Stimulated activated CD8-positive, alpha-beta memory T cell treated with anti-CD3 and anti-CD28 coated beads, Interleukin-12 subunit alpha, Interleukin-12 subunit beta, amount 100 ng/mL, for 4 hours (primary cell): ENCODE results near the gene NBEA.
"Not testable (repeated sequence)": the region's sequence is repeated elsewhere in the genome, so short reads cannot be mapped to it uniquely, and the experiment has no call there.

Experiments
- DNase-seq: peaks from one replicate; pipeline ENCODE4 v3.0.0-alpha.2; 2020; ENCODE audit warnings: low read depth

The NBEA gene

DNA sequence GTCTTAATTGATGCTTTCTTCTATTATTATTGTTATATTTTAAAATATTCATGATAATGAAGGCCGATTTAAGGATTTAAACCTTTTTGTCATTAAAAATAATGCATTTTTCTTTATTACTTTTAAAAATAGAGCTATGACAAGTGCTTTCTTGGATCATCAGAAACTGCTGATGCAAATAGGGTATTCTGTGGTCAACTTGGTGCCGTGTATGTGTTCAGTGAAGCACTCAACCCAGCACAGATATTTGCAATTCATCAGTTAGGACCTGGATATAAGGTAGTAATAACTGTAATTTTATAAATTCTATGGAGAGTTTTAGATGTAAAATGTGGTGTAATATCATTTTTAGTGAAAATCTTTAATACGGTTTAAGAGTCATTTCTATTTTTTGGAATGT, 116.5 kb downstream of the NBEA start:
- DNase-seq: not testable (repeated sequence)

DNA sequence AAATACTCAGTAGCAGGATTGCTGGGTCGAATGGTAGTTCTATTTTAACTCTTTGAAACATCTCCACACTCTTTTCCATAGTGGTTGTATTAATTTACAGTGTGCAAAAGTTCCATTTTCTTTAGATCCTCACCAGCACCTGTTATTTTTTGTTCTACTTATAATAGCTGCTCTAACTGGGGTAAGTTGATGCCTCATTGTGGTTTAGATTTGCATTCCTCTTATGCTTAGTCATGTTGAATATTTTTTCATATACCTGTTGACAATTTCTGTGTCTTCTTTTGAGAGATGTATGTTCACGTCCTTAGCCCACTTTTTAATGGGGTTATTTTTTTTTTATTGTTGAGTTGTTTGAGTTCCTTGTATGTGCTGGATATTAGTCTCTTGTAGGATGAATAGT, 144.6 kb downstream of the NBEA start:
- DNase-seq: no peak

DNA sequence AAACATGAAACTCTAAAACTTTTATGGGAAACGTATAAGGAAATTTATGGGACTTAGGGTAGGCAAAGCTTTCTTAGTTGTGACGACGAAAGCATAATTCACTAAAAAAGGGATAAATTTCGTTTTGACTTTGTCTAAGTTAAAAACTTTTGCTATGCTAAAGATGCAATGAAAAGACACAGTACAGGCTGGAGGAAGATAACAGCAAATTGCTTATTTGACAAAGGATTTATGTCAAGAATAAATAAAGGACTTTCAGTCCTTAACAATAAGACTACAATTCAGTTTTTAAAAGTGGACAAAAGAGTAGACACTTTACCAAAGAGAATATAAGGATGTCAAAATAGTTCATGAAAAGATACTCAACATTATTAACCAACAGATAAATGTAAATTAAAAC, 150.2 kb downstream of the NBEA start:
- DNase-seq: no peak

DNA sequence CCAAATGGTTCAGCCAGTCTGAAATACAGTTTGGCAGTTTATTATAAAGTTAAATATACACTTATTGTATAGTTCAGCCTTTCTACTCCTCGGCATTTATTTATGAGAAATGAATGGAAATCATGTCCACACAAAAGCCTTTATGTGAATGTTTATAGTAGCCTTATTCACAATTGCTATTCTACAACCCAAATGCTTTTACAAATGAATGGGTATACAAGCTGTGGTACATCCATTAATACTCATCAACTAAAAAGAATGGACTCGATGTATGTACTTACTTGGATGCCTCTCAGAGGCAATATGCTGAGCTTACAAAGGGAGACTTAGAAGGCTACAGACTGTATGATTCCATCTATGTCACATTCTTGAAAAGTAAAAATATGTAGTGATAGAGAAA, 150.7 kb downstream of the NBEA start:
- DNase-seq: no peak

DNA sequence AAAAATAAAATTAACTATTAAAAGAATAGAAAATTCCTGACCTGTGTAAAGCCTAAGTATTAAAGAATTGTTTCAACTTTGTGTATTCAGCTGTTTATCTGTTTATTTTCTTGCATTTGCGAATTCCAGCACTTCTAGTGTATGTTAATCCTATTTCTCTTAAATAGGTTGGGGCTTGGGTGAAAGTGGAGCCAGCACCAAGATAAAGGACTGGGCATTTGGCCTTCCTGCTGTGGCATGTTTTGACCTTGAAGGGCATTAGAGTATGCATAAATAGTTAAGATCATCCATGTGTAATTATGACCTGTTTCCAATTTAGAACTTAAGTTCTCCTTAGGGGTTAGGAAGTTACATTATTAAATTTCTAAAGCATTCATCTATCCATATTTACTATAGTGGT, 151.3 kb downstream of the NBEA start:
- no peak for DNase-seq

DNA sequence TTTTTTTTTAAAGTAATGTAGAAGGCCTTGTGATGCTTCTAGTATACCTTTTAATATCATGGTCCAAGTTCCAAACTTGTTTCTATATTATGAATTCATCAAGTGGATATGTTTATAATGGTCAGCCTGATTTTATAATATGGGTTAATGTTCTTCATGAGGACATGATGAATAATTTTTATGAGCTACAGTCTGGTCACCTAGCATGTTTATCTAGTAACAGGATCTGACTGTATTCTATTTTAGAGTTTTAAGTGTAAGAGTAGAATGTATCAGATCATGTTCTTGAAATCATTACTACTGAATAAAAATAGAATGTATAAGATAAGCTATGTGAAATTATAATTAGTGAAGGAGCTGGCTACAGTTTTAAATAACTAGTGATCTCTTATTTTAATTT, 164.7 kb downstream of the NBEA start:
- not testable (repeated sequence) for DNase-seq

DNA sequence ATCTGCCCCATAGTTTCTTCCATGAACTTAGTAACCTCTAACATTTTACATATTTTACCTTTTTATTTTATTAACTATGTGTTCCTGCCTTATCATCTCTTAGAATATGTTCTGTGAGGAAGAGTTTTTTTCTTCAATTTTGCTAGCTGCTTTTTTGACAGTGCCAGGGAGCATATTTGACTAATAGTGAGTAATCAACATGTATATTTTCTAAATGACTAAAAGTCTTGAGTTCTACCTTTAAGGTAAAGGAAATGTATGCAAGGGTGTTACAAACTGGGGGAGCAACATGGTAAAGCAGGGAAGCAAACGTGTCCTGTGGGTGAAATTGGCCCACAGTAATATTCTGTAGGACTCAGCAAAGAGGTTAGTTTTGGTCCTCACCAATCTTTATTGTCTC, 165.5 kb downstream of the NBEA start:
- DNase-seq: no peak

DNA sequence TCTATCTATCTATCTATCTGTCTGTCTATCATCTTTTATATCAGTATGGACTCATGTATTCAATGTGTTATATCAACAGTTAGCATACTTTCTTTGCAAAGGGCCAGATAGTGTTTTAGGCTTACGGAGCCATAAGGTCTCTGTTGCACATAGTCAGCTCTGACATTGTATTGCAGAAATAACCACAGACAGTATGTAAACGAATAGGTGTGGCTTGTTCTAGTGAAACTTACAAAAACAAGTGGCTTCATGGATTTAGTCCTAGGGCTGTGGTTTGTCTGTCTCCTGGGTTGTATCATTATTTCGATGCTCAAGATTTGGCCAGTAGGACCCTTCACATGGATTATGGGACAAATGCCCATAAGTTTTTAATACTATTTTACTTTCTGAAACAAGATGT, 171.5 kb downstream of the NBEA start:
- not testable (repeated sequence) for DNase-seq

DNA sequence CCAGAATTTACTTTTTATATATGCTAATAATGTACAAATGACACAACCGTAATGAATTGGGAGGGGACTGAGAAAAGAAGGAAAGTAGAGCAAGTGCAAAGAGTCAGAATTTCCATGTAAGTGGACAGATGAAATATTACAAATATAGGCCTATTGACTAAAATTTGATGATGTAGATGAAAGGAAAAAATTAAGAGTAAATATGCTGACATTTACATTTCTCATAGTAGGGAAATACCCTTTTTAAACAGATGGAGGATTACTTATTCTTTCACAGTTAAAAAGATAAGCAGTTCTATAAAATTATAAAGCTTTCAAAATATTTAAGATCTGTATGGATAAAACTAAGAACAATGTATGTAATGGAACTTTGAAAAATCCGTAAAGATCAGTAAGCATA, 185.4 kb downstream of the NBEA start:
- DNase-seq: no peak

DNA sequence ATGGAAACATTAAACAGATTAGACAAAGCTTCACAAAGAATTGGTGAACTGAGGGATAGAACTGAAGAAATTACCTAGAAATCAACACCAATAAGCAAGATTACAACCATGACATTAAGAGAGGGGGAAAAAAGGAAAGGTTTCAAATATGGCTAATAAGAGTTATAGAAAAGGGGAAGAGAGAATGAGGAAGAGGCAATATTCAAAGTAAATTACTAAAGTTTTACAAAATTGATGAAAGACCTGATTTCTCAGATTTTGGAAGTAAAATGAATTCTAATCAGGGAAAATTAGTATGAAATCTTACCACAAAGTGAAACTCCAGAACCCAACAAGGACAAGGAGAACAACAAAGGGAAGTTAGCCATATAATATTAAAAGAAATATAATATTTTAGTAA, 187.4 kb downstream of the NBEA start:
- no peak for DNase-seq

DNA sequence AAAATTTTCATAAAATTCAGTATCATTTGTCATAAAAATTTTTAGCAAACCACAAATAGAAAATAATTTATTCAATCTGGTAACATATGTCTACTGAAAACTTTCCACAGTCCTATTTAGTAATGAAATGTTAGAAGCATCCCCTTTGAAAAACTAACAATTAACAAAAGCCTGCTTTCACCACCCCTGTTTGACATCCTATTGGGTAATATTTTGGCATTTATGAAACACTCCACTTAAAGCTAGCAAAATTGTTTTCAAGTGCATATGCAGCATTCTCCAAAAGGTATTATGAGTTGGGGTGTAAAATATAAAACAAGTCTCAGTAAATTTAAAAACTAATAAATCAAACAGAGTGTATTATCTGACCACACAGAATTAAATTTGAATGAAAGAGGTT, 189.4 kb downstream of the NBEA start:
- DNase-seq: no peak

DNA sequence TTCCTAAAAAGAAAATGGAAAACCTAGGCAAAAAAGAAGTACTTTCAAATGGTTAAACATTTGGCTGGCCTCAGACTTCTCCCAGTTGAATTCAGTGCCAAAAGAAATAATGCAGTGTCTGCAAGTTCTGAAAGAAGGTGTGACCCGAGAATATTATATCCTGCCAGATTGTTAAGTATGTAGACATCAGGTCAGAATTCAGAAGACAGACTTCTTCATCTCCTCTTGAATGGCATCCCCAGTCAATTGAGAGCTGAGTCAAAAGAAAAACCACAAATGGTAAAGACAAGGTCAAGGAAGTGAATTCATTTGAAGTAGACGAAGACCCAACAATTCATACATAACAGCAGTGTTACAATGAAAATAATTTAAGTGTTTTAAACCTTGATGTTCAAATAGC, 194.5 kb downstream of the NBEA start:
- no peak for DNase-seq

DNA sequence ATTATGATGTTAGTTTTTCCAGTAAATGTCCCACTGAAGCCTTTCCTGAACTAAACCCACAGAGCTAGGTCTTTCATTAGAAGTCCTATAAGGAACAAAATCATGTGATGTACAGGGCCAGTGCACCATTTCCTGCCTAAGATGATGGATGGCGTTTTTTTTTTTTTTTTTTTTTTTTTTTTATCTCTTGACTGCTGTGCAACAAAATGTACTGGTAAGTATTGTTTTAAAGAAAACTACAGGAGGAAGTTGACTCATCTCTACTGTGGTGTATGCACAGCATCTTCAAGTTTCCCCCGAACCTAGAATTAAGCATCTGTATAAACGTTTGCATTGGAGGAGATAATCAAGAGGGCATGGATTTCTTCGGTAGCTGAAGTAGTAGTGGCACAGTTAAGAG, 197.5 kb downstream of the NBEA start:
- no peak for DNase-seq

DNA sequence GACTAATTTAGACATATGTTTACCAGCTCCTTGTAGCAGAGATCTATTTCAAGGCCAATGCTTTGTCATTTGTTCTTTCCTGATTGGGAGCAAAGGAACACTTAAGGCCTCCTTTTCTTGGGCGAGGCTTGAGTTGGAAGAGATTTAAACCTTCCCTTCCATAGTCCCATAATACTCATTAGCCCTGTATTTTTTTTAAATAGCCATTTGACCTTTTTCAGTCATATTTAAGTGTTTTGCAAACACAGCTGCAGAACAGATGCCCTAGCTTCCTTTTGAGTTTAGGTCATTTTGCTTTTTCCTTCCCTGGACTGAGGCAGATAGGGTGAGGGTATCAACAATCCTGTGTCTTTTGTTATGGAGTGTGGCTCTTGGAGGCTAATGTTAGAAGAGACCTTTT, 198.3 kb downstream of the NBEA start:
- no peak for DNase-seq

DNA sequence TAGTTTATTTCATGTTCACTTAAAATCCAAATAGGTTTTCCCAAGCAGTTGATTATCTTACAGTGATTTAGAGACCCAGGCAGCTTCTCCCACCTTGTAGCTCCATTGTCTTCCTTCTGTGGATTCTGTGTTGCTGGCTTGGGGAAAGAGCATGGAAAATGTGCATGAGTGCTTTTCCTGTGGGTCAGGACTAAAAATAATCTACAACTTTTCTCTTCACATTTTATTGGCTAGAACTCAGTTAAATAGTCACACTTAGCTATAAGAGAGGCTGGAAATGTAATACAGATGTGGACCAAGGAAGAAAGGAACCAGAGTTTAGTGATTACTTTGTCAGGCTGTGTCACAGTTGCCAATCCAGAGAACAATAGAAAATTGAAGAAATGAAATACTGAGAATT, 198.8 kb downstream of the NBEA start:
- no peak for DNase-seq

DNA sequence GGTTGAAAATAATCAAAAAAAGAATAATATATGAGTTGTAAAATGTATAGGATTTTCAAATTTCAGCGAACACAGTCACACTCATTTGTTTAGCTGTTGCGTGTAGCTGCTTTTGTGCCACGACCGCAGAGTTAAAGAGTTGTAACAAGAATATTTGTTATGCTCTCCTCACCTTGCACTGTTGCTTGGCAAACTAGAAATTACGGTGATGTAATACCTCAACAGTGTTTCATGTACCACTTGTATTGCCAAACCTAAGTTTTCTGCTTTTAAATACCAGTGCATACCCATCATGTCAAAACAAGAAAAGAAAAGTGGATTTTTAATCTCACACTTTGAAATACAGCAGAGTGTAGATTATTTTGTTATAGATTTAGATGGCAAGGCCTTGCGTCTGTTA, 201.1 kb downstream of the NBEA start:
- no peak for DNase-seq

DNA sequence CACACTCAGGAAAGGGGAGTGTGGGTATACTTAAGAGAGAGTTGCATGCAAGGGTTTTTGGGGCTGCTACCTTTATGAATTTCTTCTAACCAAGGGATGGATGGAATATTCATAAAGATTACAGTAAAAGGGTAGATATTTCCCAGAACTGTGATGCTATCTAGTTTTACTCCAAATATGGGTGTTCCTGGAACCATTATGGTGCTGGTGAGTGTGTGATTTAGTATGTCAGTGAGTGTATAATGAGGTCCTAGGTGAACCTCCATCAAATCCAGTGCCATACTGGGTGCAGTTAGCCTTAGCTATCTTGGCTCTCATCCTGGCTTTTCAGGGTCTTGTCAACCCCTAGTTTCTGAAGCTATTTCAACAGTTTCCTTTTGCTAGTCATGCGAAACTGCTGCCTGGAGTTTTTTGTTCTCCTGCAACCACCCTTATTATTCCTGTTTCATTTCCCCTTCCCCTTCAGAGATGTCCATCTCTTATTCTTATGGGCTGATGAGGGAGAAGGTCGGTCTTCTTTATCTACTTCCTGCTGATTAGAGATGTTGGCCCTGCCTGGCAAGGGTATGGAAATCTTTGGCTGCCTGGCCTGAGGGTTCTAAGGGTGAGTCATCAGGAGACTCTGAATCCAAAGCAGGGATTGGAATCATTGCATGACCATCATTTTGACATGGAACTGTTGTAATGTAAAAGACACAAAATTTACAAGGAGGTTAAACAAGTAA, 202.3 kb downstream of the NBEA start:
- DNase-seq: no peak

DNA sequence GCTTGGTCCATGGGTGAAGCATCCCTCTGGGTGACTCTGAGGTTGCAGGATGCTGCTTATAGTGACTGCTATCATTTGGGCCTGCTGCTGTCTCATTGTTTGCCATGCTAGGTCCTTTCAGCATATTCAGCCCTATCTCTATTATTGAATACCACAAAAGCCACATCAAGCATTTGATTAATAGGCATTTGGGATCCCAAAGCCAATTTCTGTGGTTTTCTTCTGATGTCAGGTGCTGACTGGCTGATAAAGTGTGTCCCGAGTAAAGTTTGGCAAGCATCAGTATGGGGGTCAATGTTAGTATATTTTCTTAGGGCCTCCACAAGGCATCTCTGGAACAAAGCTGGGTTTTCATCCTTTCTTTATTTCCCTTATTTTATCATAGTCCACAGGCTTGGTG, 204.6 kb downstream of the NBEA start:
- no peak for DNase-seq

DNA sequence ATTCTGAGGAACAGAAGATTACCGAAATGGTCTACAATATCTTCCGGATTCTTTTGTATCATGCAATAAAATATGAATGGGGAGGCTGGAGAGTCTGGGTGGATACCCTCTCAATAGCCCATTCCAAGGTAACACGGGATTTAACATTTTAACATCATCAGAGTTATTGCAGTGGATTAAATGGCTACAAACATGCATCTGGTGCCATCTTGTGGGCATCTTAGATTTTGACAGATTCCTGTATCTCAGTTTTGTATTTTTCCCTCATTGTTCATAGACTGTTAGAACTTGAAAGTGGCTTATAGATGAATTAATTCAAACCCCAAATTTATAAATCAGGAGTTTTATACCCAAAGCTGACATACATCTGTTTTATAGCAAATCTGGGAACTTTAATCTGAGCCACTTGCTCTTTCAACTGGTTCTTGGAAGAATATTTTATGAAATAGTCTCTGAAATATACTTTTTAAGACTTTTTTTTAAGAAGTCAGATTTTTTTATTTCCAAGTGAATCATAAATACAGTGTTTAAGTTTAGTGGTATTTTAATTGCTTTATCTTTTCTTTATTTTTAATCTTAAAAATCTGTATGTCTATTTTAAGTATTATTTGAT, 215.2 kb downstream of the NBEA start:
- DNase-seq: no peak

DNA sequence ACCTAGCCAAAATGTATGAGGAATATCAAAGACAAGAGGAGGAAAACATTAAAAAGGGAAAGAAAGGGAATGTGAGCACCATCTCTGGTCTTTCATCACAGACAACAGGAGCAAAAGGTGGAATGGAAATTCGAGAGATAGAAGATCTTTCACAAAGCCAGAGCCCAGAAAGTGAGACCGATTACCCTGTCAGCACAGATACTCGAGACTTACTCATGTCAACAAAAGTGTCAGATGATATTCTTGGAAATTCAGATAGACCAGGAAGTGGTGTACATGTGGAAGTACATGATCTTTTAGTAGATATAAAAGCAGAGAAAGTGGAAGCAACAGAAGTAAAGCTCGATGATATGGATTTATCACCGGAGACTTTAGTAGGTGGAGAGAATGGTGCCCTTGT, 217.0 kb downstream of the NBEA start:
- no peak for DNase-seq

DNA sequence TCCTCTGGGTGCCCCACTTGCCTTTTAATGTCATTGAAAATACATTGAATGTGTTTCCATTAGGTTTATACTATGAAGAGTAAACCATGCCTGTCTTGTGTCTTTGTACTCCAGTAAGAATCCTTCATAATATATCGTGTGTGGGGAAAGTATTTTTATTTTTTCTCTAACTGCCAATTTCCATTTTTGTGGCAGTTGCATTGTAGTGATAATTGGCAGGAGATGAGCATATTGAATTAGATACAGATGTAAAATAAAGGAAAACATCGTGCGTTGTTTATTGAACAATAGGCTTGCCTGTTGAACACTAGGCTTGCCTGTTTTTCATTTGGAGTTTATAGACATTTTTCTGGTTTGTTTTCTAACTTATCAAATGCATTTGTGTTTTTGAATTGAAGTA, 218.8 kb downstream of the NBEA start:
- no peak for DNase-seq

DNA sequence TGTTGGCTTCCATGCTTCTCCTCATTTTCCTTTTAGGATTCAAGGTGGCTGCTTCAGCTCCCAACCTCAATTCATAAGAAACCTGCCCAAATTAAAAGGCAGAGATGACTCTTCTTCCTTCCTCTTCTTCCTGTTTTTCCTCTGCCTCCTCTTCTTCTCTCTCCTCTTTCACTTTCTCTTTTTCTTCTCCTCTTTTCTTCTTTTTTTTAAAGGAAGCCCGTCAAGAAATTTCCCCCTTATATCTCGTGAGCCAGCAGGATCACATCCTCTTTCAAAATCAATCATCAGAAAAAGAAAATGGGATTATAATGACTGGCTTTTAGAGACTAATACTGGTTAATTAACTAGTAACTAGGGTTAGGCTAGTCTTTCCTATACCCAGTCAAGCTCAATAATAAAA, 220.3 kb downstream of the NBEA start:
- DNase-seq: no peak

DNA sequence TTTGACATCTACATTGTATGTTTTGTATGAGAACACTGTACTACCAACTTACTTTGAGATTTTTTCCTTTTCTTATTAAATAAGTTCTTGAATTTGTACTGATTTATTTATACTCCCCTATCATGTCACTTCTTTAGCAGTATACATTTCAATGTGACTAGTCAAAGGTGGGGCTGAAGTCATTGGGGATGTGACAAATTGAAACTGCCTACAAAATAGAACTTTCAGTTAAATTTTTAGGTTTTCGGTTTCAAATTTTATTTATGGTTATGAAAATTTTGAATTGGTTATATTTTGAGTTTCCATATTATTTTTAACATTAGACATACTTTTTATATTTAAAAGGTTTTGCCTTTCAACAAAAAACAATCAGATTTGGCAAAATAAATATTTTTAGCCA, 221.6 kb downstream of the NBEA start:
- no peak for DNase-seq

DNA sequence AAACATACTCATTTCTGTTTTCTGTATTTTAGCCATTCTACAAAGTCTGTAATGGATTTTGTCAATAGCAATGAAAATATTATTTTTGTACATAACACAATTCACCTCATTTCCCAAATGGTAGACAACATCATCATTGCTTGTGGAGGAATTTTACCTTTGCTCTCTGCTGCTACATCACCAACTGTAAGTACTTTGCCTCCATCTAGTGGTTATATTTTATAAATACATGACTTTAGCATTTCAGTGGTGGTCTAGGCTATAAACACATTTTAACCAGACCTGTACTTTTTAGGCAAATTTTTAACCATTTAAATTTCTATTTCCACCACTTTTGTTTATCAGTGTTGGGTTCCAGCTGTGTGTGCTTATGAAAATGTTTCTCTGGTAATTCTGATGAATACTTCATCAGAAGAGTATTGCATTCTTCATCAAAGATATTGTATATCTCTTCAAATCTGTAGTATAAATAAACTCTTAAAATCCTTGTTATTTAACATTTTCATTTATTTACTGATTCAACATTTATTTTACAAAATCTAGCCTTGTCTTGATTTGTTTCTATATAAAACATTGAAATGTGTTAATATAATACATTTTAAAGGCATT, 222.4 kb downstream of the NBEA start:
- DNase-seq: no peak
